Smooth muscle cell of the coronary artery (primary cell): ENCODE data around the gene HTR1D. TPM values are rescaled to one million over a fixed set of nuclear protein-coding genes. Genes with fewer than 3 reads are reported as not detected.

Experiments used
- total RNA-seq: library from RNA; depleted of rRNA; stranded (reverse); fragments of >200 nt; gene quantifications from 2 replicates; pipeline ENCODE4 v1.2.3, GENCODE V29; 2014; ENCODE audit warnings: low replicate concordance

The HTR1D gene, protein sequence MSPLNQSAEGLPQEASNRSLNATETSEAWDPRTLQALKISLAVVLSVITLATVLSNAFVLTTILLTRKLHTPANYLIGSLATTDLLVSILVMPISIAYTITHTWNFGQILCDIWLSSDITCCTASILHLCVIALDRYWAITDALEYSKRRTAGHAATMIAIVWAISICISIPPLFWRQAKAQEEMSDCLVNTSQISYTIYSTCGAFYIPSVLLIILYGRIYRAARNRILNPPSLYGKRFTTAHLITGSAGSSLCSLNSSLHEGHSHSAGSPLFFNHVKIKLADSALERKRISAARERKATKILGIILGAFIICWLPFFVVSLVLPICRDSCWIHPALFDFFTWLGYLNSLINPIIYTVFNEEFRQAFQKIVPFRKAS
- total RNA-seq: 0.08 TPM in 1 of 2 replicates, not detected in the other

DNA sequence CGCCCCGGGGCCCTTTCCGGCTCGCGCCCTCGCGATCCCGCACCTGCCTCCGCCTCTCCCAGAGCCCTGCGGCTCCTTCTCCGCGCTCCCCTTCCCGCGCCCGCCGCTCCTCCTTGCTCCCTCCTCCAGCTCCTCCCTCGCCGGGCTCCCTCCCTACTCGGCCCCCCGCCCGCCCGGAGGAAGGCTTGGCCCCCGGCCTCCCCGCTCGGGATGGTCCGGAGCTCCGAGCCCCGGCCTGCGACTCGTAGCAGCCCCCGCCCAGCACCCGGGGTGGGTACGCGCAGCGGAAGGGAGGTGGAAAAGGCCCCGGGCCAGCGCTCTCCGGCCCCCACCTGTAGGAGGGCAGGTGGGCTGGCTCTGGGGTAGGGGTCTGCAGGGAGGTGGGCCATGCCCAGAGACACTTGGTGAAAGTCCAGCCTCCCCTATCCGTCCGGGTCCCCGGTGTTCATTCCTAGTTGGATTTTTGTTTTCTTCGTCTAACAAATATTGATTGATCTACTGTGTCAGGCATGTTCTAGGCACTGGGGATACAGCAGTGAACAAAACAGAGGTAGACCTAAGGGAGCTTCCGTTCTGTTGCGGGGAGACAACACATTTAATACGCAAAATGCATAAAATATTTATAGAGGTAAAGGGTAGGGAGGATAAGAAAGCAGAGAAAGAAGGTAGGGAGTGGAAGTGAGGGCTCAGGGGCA is at the start of gene HTR1D:
Gene HTR1D (minus strand): TSS at position 82 of the 695 bp plus-strand sequence. CDS start 23,283 bp downstream, outside the sequence.

DNA sequence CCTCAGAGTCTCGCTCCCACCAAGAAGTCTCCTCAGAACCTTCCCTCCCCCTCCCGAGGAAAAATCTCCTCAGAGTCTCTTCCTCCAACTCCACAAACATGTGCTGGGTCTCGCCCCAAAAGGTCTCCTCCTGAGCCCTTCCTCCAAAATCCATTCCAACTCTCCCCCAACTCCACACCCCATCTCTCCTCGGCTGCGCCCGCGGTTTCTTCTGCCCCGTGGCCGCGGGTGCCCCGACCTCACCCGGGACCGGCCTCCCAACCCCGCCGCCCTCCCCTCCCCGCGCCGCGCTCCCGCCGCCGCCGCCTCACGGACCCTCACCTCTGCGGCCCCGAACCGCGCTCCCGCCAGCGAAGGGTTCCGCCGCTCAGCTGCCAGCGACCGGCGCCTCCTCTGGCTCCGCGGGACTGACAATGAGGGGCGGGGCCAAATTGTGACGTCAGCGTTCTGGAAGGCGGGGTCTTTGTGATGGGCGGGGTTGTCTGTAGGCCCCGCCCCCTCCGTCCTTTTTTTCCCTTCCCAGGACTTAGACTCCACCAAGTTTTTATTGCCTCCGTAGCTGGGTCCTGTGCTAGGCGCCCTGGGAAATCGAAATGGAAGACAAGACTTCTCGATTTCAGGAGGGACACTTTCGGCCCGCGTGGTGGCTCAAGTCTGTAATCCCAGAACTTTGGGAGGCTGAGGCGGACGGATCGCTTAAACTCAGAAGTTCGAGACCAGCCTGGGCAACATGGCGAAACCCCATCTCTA is 48.7 kb downstream of the HTR1D start, which contains the start of gene LUZP1:
Gene LUZP1 (minus strand): TSS at position 412 of the 750 bp plus-strand sequence.

Other genes starting within 250 kb of the HTR1D start
- gene LACTBL1, start 244.6 kb downstream of the HTR1D start, total RNA-seq: not detected in 2 replicates
- gene TEX46, start 201.7 kb downstream of the HTR1D start, total RNA-seq: 0.35 TPM in 1 of 2 replicates, not detected in the other
- gene KDM1A, start 198.0 kb downstream of the HTR1D start, total RNA-seq: 59.1 and 132 TPM in 2 replicates
- 8.1 and 26.9 TPM in 2 replicates for gene LUZP1, start 48.6 kb downstream of the HTR1D start, total RNA-seq
- 94.8 and 106 TPM in 2 replicates for gene HNRNPR, start 126.8 kb upstream of the HTR1D start, total RNA-seq
- 14.4 and 29.7 TPM in 2 replicates for gene ZNF436, start 152.3 kb upstream of the HTR1D start, total RNA-seq
- 6.2 and 32.6 TPM in 2 replicates for gene TCEA3, start 207.2 kb upstream of the HTR1D start, total RNA-seq